OCI-LY7 (cell line): ENCODE data around the gene ZSCAN4. TPM values are rescaled to one million over a fixed set of nuclear protein-coding genes. Genes with fewer than 3 reads are reported as not detected.

Experiments
- BruUV-seq: library from RNA; stranded (reverse); fragments of 400-500 nt; replicated peaks from 2 replicates; lab custom pipeline; 2021; lab: Mats Ljungman, UMichigan
- CTCF ChIA-PET: fragments of 300-600 bp; sonication (Branson Sonifier 250); formaldehyde crosslinking; loops from one replicate; lab custom pipeline; 2022; ENCODE audit warnings: antibody characterized with exemption; ENCODE audit not compliant: unreplicated experiment; lab: Charles Lee
- POLR2A ChIA-PET: fragments of 300-600 bp; sonication (Branson Sonifier 250); formaldehyde crosslinking; loops from one replicate; lab custom pipeline; 2022; ENCODE audit warnings: antibody characterized with exemption; lab: Charles Lee
- DNase-seq: peaks from one replicate; pipeline ENCODE4 v3.0.0-alpha.2; 2015; ENCODE audit warnings: low spot score
- H2AFZ ChIP-seq: fragments of 200-600 bp; sonication (generic), shearing (Covaris generic); 2 replicates; pipeline ENCODE4 v1.6.1; 2014; ENCODE audit warnings: mild to moderate bottlenecking, antibody characterized with exemption, low read length, moderate library complexity
- H3K27ac ChIP-seq: fragments of 200-600 bp; sonication (generic); 2 replicates; pipeline ENCODE4 v1.5.1; 2014; ENCODE audit warnings: mixed run types, low read depth, mild to moderate bottlenecking, moderate library complexity, low read length, inconsistent platforms; ENCODE audit not compliant: poor library complexity, severe bottlenecking
- H3K36me3 ChIP-seq: fragments of 200-600 bp; sonication (generic); 2 replicates; pipeline ENCODE4 v1.6.1; 2014; ENCODE audit warnings: mild to moderate bottlenecking, antibody characterized with exemption, low read length, moderate library complexity, mixed read lengths; ENCODE audit not compliant: insufficient read depth
- H3K4me1 ChIP-seq: fragments of 200-600 bp; sonication (generic); 2 replicates; pipeline ENCODE4 v1.5.1; 2014; ENCODE audit warnings: mild to moderate bottlenecking, low read length; ENCODE audit not compliant: insufficient read depth, poor library complexity, severe bottlenecking
- H3K4me2 ChIP-seq: fragments of 200-600 bp; sonication (generic); 2 replicates; pipeline ENCODE4 v1.6.1; 2014; ENCODE audit warnings: mild to moderate bottlenecking, low read length
- H3K4me3 ChIP-seq: fragments of 200-600 bp; sonication (generic); 2 replicates; pipeline ENCODE4 v1.5.1; 2014; ENCODE audit warnings: mild to moderate bottlenecking, low read depth, low read length; ENCODE audit not compliant: poor library complexity, severe bottlenecking
- H3K79me2 ChIP-seq: fragments of 200-600 bp; sonication (generic); 2 replicates; pipeline ENCODE4 v1.6.1; 2016; ENCODE audit warnings: low read depth, mild to moderate bottlenecking, low read length, moderate library complexity, mixed read lengths; ENCODE audit not compliant: insufficient read depth
- H3K9me2 ChIP-seq: fragments of 200-600 bp; sonication (generic); 2 replicates; pipeline ENCODE4 v1.6.1; 2016; ENCODE audit warnings: mild to moderate bottlenecking, low read length, mixed read lengths; ENCODE audit not compliant: insufficient read depth
- H3K9me3 ChIP-seq: fragments of 200-600 bp; sonication (generic); 2 replicates; pipeline ENCODE4 v1.6.1; 2014; ENCODE audit warnings: mild to moderate bottlenecking, mixed run types, low read length, mixed read lengths
- H4K20me1 ChIP-seq: fragments of 200-600 bp; sonication (generic); 2 replicates; pipeline ENCODE4 v1.6.1; 2014; ENCODE audit warnings: mild to moderate bottlenecking, antibody characterized with exemption, low read length, moderate library complexity, mixed read lengths; ENCODE audit not compliant: insufficient read depth
- CTCF ChIP-seq: fragments of 200-600 bp; sonication (generic); conservative IDR thresholded peaks from 2 replicates; pipeline ENCODE4 v1.5.1; 2014; ENCODE audit warnings: mild to moderate bottlenecking, antibody characterized with exemption, low read length, moderate library complexity, mixed read lengths
- EZH2phosphoT487 ChIP-seq: fragments of 200-600 bp; sonication (generic); IDR thresholded peaks from 2 replicates; pipeline ENCODE4 v1.6.1; 2018; ENCODE audit warnings: low read depth, borderline replicate concordance, mild to moderate bottlenecking, mixed run types, antibody characterized with exemption, low read length, moderate library complexity, mixed read lengths
- intact Hi-C: fragments of 100-400 bp; cut with micrococcal nuclease; formaldehyde crosslinking; loops from one replicate; pipeline ENCODE4 v1.10.0; 2022; ENCODE audit not compliant: unreplicated experiment
- total RNA-seq, 2 experiments: library from RNA; depleted of rRNA in 1 of 2; stranded (reverse); fragments of >200 nt in 1 of 2; shearing (Covaris generic) in 1 of 2; gene quantifications; 2 replicates each; pipeline ENCODE4 v1.2.3, GENCODE V29; 2014 to 2022

Gene ZSCAN4
- total RNA-seq, 2 experiments from 2014 or later: not detected

GRCh38 chr19:57637379-57637778, 31.4 kb upstream of the ZSCAN4 start:
- DNase-seq: no peak
- Histone ChIP-seq H3K4me2 (no peak overlapping the region), H3K79me2 (peaks cover 5% of the 10 kb centered on the region; the same call in 1 of the 2 replicates), H3K4me1 (peaks cover 10% of the 10 kb centered on the region), H3K9me3 (peaks cover 27% of the 10 kb centered on the region), H3K36me3 (peaks cover 74% of the 10 kb centered on the region), H2AFZ (no peak overlapping the region), H3K9me2 (no peaks in the 10 kb centered on the region), H3K4me3 (no peak overlapping the region), H4K20me1 (no peaks in the 10 kb centered on the region), H3K27ac (no peak overlapping the region)
- no peak for TF ChIP-seq CTCF
- TF ChIP-seq EZH2phosphoT487: no peak
- ChIA-PET POLR2A (no interaction called here), CTCF (no interaction called here)
- no TSS peak for BruUV-seq
- intact Hi-C loops: no loop called here

- no TSS peak for BruUV-seq
- intact Hi-C loops: no loop called here
Observed at GRCh38 chr19:57641715-57642234, 27.0 kb upstream of the ZSCAN4 start.

More at GRCh38 chr19:57641715-57642234, 27.0 kb upstream of the ZSCAN4 start:
- no peaks in the 10 kb centered on the region for H3K4me1 ChIP-seq
- H3K27ac ChIP-seq: no peak overlapping the region
- no peak overlapping the region for H2AFZ ChIP-seq
- no peaks in the 10 kb centered on the region for H3K9me2 ChIP-seq
- H3K9me3 ChIP-seq: peaks cover 19% of the 10 kb centered on the region
- peaks cover 63% of the 10 kb centered on the region for H3K36me3 ChIP-seq
- POLR2A ChIA-PET: no interaction called here
- H3K79me2 ChIP-seq: no peaks in the 10 kb centered on the region
- no peak overlapping the region for H3K4me3 ChIP-seq
- H4K20me1 ChIP-seq: no peaks in the 10 kb centered on the region
- CTCF ChIA-PET: interaction anchor here (0.6 kb wide), 1 partner anchor 9 kb away, joined by 3 read pairs; no protein-coding TSS in a partner anchor
- no peak overlapping the region for H3K4me2 ChIP-seq
- TF ChIP-seq EZH2phosphoT487 (no peak), CTCF (no peak)
- DNase-seq: no peak
